HG03066 (cell line): ENCODE measurements around the gene APOF.
A peak's percentile ranks its signal among the peaks of the same experiment; 100 is the strongest.
"Not testable (repeated sequence)": the region's sequence is repeated elsewhere in the genome, so short reads cannot be mapped to it uniquely, and the experiment has no call there.

Source experiments
- ATAC-seq: cut with Tn5 transposase; IDR thresholded peaks from one replicate; pipeline ENCODE4 v1.9.1; 2021; ENCODE audit warnings: low read depth; ENCODE audit not compliant: unreplicated experiment

APOF gene

DNA sequence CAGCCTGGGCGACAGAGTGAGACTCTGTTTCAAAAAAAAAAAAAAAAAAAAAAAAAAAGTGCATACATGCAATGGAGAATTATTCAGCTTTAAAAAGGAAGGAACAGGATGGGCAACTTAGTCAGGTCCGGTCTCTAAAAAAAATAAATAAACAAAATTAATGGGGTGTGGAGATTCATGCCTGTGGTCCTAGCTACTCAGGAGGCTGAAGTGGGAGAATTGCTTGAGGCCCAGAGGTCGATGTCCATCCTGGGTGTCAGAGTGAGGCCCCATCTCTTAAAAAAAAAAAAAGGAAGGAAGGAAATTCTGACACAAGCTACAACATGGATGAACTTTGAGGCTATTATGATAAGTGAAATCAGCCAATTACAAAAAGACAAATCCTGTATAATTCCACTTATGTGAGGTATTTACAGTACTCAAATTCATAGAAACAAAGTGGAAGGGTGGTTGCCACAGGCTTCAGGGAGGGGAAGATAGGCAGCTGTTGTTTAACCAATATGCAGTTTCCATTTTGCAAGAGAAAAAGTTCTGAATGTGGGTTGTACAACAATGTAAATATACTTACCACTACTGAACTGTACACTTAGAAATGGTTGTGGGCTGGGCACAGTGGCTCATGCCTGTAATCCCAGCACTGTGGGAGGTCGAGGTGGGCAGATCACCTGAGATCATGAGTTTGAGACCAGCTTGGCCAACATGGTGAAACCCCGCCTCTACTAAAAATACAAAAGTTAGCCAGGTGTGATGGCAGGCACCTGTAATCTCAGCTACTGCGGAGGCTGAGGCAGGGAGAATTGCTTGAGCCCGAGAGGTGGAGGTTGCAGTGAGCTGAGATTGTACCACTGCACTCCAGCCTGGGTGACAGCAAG lies 12.3 kb upstream of the APOF start:
- peak; percentile 28 for ATAC-seq

DNA sequence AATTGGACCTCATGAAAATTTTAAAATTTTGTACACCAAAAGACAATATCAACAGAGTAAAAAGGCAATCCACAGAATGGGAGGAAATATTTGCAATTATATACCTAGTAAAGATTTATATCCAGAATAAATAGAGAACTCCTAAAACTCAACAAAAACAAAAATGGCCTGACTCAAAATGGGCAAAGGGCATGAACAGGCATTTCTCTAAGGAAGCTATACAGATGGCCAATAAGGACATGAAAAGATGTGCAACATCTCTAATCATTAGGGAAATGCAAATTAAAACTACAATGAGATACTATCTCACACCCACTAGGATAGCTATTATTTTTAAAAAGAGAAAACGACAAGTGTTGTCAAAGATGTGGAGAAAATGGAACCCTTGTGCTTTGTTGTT lies 10.9 kb upstream of the APOF start:
- ATAC-seq = no peak

GRCh38 chr12:56366948-56367347 lies 4.3 kb upstream of the APOF start:
- ATAC-seq = no peak

GRCh38 chr12:56361487-56362129 lies 1.0 kb downstream of the APOF start:
- no peak for ATAC-seq

DNA sequence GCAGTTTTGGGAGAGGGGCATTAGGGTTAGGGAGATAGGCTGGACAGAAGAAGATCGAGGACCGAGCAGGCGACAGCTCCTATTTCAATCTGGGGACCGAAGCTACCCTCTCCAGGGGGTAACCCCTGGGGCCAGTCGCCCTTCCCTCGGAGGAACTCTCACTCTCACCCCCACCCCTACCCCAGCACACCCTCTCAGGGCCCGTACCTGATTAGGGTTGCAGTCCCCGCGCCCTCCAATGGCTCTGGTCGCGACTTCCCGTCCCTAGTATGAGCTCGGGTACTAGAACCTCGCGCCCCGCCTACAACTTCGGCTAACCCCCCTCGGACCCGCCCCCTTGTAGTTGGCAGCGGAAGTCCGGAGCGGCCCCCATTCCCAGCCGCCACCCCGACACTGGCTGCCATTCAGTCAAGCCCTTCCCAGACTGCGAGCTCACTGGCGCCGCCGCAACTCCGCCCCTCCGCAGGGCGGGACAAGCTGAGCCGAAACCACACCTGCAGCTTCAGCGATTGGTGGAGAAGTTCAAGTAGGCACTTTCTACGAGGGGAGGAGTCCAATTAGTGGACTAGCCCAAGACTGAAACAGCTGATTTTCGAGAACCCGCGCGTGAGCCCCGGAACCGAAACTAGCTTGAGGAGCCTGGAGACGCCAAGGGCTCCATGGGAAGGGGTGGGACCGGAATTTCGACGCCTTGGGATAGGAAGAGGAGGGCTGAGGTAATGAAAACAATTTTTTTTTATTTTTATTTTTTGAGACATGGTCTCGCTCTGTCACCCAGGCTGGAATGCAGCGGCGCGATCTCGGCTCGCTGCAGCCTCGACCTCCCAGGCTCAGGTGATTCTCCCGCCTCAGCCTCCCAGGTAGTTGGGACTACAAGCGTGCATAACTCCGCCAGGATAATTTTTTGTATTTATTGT lies 2.5 kb downstream of the APOF start, which contains the start of gene STAT2:
STAT2 (minus strand) TSS at position 257 of the 917 bp plus-strand sequence. CDS start 3,536 bp downstream, outside the sequence.
- peak; percentile 94 for ATAC-seq

DNA sequence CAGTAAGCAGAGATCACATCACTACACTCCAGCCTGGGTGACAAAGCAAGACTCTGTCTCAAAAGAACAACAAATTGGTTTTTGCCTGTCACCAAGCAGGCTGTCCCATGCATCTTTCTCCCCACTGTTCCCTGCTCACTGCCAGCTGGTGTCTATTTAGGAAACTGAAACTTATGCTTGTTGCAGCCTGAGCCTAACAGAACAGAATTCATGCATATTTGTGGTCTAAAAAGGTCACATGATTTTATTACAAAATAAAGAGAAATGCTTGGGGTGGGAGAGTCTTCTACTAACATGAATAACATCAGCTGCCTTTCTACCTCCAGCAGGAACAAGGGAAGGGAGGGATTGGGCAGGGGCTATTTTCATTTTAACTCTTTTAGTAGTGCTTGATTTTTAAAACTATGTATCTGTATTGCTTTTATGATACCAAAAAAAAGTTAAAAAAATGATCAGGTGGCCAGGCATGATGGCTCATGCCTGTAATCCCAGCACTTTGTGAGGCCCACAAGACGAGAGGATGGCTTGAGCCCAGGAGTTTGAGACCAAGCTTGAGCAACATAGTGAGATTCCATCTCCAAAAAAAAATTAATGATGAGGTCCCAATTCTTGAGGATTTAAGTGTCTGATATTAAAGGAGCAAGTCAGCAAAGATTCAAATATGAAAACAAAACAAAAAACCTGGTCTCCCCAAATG lies 3.7 kb downstream of the APOF start:
- no peak for ATAC-seq

GRCh38 chr12:56351325-56351724 lies 11.3 kb downstream of the APOF start:
- no peak for ATAC-seq

DNA sequence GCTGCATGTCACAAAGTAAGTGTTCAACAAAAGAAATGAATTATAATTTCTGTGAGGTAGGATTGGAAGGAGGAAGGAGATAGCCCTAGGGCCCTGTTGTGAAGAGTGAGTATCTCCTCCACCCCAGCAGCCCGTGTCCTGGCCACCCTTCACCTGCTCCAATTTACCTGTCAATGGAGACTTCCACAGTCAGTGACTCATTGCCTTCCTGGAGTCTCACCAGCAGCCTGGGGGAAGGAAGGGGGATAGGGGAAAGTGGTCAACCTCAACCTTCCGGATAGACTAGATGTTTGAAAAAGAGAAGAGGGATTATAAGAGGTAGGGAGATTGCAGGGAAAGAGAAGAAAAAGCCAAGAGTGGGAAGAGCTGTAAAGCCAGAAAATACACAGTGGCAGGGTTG lies 12.0 kb downstream of the APOF start:
- ATAC-seq = no peak

DNA sequence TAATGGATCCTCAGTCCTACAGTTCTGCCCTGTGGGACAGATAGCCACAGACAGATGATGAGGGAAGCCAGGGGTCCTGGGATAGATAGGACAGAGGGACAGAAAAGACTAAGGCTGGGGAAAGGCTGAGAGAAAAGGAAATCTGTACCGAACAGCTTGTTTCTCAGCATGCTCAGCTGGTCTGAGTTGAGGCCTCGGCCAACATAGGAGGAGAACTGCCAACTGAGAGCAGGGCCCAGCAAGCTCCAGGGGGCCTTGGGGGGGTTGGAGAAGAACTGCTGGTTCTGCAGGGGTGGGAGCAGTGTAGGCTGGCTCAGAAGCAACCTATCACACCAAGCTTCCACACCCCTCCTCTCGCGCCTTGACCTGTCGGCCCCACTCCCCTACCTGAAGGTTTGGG lies 13.9 kb downstream of the APOF start:
- ATAC-seq = no peak

- ATAC-seq = not testable (repeated sequence)
Measured at GRCh38 chr12:56347255-56347654, 15.4 kb downstream of the APOF start.

GRCh38 chr12:56346675-56347074 lies 16.0 kb downstream of the APOF start:
- ATAC-seq = no peak

GRCh38 chr12:56342290-56342689 lies 20.4 kb downstream of the APOF start:
- ATAC-seq = not testable (repeated sequence)

GRCh38 chr12:56341616-56342015 lies 21.0 kb downstream of the APOF start:
- ATAC-seq = no peak

DNA sequence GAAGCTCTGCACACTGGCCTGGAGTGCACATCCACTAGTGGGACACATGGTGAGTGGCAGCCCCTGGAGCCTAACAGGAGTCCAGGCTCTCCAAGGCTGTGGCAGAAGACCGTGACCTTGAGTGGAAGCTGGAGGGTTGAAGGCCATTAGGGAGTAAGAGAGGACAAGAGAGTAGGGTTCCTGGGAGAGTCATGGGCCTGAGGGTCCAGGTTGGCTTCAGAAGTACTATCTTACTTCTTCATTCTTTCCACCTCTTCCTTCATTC lies 23.6 kb downstream of the APOF start:
- no peak for ATAC-seq

DNA sequence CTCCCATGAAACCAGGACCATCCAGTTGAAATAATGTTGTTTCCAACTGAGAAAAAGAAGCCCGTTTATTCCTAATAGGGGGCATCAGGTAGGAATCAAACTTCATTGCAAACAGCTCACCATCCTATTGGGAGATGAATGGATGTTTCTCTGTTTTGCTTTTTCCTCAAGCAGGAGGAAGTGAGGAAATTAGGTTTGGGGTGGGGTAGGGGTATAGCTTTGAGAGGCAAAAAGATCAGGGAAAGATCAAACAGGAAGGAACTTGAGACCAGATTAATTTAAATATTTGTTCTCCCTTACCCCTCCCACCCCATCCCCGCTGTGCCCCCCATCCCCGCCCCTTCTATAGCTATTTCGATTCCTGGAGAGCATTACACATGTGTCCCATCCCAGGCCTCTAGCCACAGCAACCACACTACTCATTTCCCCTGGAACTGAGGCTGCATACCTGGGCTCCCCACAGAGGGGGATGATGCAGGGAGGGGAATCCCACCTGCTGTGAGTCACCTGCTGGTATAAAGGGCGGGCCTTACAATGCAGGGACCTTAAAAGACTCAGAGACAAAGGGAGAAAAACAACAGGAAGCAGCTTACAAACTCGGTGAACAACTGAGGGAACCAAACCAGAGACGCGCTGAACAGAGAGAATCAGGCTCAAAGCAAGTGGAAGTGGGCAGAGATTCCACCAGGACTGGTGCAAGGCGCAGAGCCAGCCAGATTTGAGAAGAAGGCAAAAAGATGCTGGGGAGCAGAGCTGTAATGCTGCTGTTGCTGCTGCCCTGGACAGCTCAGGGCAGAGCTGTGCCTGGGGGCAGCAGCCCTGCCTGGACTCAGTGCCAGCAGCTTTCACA lies 24.1 kb downstream of the APOF start, which contains the start of gene IL23A:
IL23A (plus strand) TSS at position 577 of the 850 bp plus-strand sequence; CDS start at position 738, 161 bp downstream.
- ATAC-seq = no peak

DNA sequence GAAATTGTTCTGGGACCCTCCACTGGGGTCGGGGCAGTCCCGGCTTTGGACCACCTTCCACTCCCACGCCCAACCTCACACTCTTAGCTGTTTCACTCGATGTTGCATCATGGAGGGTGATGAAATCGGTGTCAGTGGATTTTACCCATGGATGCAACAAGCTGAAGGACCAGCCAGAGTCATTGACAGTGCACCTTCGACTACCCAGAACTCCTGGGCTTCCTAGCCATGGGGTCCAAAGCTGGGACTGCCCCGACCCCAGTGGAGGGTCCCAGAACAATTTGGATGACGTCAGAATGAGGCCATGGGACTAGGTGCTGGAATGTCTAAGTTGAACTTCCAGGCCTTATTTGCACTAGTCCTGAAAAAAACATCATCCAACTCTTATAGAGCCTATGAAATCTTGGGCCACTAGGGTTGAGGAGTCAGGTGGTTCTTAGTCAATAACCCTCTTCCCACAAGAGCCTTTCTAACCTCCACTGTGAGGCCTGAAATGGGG lies 24.9 kb downstream of the APOF start:
- no peak for ATAC-seq

GRCh38 chr12:56336361-56337167 lies 26.1 kb downstream of the APOF start:
- no peak for ATAC-seq

GRCh38 chr12:56335527-56335926 lies 27.1 kb downstream of the APOF start:
- ATAC-seq = not testable (repeated sequence)

DNA sequence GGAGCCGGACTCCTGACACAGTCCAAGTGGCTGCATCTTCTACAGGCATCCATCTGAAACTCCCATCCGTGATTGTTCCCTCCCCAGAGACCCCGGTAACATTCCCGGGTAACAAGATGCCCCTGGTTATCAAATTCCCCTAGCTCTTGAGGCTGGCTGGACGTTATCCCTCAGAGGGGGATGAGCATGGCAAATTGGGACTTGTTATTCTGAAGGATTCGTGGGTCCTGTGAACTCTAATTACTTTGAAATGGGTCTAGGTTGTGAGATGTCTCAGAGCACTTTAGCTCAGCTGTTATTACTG lies 28.2 kb downstream of the APOF start:
- no peak for ATAC-seq
